Effector memory CD4-positive, alpha-beta T cell (primary cell): ENCODE data around the gene CDS1.
"Not testable (repeated sequence)": the region's sequence is repeated elsewhere in the genome, so short reads cannot be mapped to it uniquely, and the experiment has no call there.

Source experiments
- DNase-seq, 3 donors: peaks; one replicate each; pipeline ENCODE4 v3.0.0-alpha.2; 2020
- H3K27ac ChIP-seq: 2 replicates; pipeline ENCODE4 v1.7.0; 2013; ENCODE audit warnings: mild to moderate bottlenecking, low read length, moderate library complexity; ENCODE audit not compliant: insufficient read depth, poor library complexity, severe bottlenecking
- H3K27me3 ChIP-seq: replicated peaks from 2 replicates; pipeline ENCODE4 v1.7.0; 2013; ENCODE audit warnings: mild to moderate bottlenecking, low read length; ENCODE audit not compliant: insufficient read depth, control insufficient read depth, poor library complexity, severe bottlenecking
- H3K36me3 ChIP-seq: 2 replicates; pipeline ENCODE4 v1.7.0; 2013; ENCODE audit warnings: mild to moderate bottlenecking, low read length, moderate library complexity; ENCODE audit not compliant: control insufficient read depth, insufficient read depth
- H3K4me1 ChIP-seq: 2 replicates; pipeline ENCODE4 v1.7.0; 2013; ENCODE audit warnings: low read length, mild to moderate bottlenecking; ENCODE audit not compliant: control insufficient read depth, insufficient read depth, poor library complexity, severe bottlenecking
- H3K4me3 ChIP-seq: 2 replicates; pipeline ENCODE4 v1.7.0; 2013; ENCODE audit warnings: low read length, low read depth, mild to moderate bottlenecking; ENCODE audit not compliant: insufficient read depth, poor library complexity, severe bottlenecking
- H3K9me3 ChIP-seq: 2 replicates; pipeline ENCODE4 v1.7.0; 2013; ENCODE audit warnings: mild to moderate bottlenecking, low read length, moderate library complexity; ENCODE audit not compliant: control insufficient read depth

Gene CDS1

DNA sequence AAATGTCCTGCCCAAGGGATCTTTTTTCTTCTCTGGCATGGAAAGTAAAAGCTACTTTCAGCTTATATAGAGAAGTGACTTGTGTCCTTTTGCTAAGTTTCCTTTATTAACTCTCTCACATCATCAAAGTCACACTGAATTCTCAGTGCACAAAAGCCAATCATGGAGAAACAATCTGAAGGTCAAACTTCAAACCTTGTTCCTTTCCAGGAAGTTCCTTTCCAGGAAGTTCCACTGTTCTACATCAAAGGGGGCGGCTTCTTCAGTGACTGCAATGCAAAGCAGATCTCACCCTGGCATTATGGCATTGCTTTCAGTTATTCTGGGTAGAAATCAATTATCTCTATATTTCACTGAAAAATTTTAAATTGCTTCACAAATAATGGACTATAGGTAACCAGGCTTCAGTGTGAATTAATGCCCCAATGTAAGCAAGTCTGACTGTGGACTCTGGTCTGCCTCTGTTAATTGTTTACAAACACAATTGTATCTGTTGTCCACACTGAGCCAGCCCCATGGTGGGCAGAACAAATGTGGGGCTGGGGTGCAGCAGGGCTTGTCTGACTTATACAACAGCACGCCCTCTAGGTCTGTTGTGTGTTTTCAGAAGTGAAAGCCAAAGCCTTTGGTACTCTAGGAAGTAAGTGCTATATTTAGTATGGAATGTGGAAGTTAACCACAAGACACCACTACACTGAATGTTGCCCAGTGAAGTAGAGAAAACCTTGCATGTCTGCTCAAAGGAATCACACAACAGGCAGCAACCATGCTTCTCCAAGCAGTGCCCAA lies 98.8 kb downstream of the CDS1 start:
- H3K4me3 ChIP-seq = no peak overlapping the region
- H3K9me3 ChIP-seq = no peaks in the 10 kb centered on the region
- H3K27me3 ChIP-seq = no peaks in the 10 kb centered on the region
- H3K4me1 ChIP-seq = no peaks in the 10 kb centered on the region
- no peaks in the 10 kb centered on the region for H3K36me3 ChIP-seq
- no peak overlapping the region for H3K27ac ChIP-seq
- no peak for DNase-seq

DNA sequence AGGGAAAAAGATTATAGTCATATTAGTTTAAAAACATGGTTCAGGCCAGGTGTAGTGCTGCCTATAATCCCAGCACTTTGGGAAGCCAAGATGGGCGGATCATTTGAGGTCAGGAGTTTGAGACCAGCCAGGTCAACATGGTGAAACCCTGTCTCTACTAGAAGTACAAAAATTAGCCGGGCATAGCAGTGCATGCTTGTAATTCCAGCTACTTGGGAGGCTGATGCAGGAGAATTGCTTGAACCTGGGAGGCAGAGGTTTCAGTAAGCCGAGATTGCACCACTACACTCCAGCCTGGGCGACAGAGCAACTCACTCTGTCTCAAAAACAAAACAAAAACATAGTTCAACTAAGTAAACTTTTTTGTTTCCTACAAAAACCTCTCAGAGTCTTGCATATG lies 99.7 kb downstream of the CDS1 start:
- not testable (repeated sequence) for H3K27ac ChIP-seq, DNase-seq, H3K4me1 ChIP-seq, H3K9me3 ChIP-seq, H3K4me3 ChIP-seq, H3K36me3 ChIP-seq, H3K27me3 ChIP-seq

DNA sequence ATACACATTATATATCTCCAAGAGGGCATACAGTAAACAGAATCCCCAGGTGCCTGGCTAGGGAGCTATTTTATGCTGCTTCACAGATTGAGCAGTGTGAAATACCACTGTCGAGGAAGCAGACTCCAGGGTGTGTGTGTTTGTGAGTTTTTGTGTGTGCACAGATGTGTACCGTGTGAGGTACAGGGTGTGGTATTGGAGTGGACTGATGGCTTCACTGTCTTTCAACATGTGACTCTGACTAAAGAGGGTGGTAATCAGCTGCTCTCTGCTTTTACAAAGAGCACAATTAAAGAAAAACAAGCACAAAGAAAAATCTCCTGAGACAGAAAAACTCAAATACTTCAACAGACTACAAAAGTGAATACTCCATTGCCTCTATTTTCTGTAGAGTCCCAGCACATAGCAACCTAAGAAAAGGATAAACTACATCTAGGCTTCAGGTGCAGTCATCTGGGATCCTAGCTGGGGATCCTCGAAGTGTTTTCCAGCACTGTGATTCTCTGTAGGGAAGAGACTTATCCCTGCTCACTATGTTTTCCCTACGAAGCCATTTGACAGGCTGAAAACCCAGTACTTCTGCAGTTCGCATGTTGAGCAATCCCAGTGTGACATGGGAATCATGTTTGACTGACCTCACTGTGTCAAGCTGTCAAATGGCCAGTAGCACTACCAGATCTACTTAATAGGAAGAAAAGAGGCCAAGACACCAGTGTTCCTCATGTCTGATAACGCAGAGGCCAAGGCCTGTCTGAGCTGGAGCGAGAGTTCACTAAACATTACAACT lies 100.3 kb downstream of the CDS1 start:
- DNase-seq = no peak
- H3K27ac ChIP-seq = no peak overlapping the region
- no peak overlapping the region for H3K4me3 ChIP-seq
- H3K36me3 ChIP-seq = no peaks in the 10 kb centered on the region
- H3K4me1 ChIP-seq = no peaks in the 10 kb centered on the region
- no peaks in the 10 kb centered on the region for H3K9me3 ChIP-seq
- H3K27me3 ChIP-seq = no peaks in the 10 kb centered on the region

DNA sequence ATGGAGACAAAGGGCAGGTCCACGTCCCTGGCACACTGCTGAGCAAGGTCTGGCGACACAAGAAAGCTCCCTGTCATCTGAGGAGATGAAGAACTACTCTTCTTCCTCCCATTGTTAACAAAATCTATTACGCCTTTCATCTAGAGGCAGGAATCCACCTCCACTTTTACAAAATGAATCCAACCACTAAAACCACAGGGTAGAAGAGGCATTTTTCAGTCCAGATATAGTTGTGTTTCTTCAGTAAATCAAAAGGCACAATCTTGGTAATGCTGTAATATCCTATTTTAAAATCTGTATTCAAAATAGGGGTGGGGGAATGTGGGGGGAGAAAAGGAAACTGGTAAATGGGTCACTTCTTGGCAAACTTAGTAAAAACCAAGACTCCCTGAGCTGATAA lies 101.4 kb downstream of the CDS1 start:
- H3K36me3 ChIP-seq = no peaks in the 10 kb centered on the region
- H3K27ac ChIP-seq = no peak overlapping the region
- H3K4me3 ChIP-seq = no peak overlapping the region
- no peaks in the 10 kb centered on the region for H3K27me3 ChIP-seq
- H3K4me1 ChIP-seq = no peaks in the 10 kb centered on the region
- no peaks in the 10 kb centered on the region for H3K9me3 ChIP-seq
- no peak for DNase-seq

DNA sequence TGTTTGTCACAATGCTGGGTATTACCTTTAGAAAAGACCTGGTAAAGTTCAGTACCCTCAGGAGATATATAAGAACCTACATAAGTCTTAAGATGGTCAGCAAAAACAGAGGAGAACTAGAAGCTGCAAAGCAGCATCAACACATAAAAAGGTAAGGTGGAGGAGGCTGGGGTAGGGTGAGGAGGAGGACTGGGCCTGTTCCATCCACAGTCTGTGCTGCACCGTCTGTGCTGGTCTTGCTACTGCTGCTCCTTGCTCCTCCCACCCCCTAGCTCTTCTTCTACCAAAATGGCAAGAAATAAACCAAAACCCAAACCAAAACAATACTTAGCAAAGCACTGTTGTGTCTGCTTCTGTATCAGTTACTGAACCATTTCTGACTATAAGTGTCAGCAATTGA lies 102.2 kb downstream of the CDS1 start:
- Histone ChIP-seq H3K36me3 (no peaks in the 10 kb centered on the region), H3K27me3 (no peaks in the 10 kb centered on the region), H3K4me1 (no peaks in the 10 kb centered on the region), H3K9me3 (no peaks in the 10 kb centered on the region), H3K27ac (no peak overlapping the region), H3K4me3 (no peak overlapping the region)
- DNase-seq = no peak

DNA sequence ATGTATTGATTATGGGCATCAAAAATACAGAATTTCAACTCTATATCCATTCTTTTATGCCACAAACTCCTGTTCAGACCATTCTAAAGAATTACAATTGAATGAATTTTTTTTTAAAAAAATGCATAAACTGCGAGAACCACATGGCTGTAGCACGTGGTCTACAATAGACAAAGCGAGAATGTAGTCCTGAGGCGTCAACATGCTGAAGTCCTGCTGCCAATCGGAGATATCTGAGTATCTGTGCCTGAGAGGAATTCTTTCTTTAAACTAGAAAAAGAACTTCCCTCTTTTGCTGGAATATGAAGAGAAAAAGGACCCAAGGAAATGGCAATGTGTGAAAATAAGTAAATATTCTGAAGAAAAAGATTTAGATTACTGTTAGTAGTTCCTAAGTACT lies 105.7 kb downstream of the CDS1 start:
- no peak overlapping the region for H3K27ac ChIP-seq
- no peaks in the 10 kb centered on the region for H3K36me3 ChIP-seq
- no peak for DNase-seq
- H3K9me3 ChIP-seq = no peaks in the 10 kb centered on the region
- no peaks in the 10 kb centered on the region for H3K27me3 ChIP-seq
- no peaks in the 10 kb centered on the region for H3K4me1 ChIP-seq
- H3K4me3 ChIP-seq = no peak overlapping the region

DNA sequence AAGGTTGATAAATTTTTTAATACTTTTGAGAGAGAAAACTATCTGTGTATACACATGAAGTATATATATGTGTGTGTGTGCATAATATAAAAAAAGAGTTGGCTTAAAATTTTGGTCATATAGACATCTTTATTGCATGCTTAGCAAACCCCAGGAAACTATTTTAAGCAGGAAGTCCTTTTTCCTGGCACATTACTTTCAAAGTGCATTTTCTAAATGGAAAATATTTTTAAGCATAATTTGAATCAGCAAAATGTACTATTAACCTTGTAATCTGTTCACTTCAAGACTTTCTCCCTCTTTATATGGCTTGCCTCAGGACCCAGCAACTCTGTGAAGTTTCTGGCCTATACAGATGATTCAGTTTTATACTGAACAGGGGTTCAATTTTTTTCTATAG lies 106.3 kb downstream of the CDS1 start:
- no peak overlapping the region for H3K4me3 ChIP-seq
- no peaks in the 10 kb centered on the region for H3K4me1 ChIP-seq
- H3K36me3 ChIP-seq = no peaks in the 10 kb centered on the region
- H3K9me3 ChIP-seq = no peaks in the 10 kb centered on the region
- no peak overlapping the region for H3K27ac ChIP-seq
- no peaks in the 10 kb centered on the region for H3K27me3 ChIP-seq
- no peak for DNase-seq

DNA sequence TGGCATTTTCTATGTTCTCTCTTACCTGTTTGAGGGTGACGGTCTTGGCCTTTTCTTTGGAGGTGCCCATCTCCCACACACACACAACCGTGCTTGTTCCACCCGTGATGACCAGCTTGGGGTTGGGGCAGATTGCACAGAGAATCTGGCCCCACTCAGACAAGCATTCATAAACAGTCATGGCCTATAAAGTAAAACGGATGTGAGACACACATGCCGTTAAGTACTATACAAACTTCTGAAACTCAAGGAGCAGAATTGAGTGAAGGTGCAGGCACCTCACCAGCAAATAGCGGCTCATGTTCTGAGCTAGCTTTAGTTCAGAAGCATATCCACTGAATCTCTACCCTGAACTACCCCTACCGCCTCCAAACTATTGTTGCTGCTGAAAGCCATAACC lies 107.6 kb downstream of the CDS1 start:
- no peaks in the 10 kb centered on the region for H3K4me1 ChIP-seq
- H3K27ac ChIP-seq = no peak overlapping the region
- DNase-seq = no peak
- no peaks in the 10 kb centered on the region for H3K9me3 ChIP-seq
- no peaks in the 10 kb centered on the region for H3K36me3 ChIP-seq
- H3K4me3 ChIP-seq = no peak overlapping the region
- H3K27me3 ChIP-seq = no peaks in the 10 kb centered on the region

DNA sequence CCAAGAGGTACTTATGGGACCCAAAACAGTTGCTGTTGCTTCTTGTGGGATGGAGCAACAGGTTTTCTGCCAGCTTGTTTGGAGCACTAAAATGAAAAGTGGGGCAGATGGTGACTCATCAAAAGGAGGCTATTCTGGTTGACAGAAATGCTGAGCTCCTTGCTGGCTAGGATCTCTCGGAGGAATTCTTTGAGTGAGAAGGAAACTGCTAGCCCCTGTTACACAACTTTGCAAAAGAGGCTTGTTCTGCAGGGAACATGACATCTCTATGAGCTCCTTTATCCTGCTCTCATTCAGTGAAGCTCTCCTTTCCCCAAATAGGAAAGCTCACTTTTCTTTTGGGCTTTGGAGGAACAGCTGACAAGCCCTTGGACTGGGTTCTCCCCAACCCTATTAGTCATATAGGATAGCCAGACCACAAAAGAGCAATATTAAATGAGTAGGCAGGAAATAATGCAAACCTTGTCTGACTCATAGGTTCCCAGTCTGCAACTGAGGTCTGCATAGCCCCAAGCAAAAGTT lies 108.3 kb downstream of the CDS1 start:
- Histone ChIP-seq H3K36me3 (no peaks in the 10 kb centered on the region), H3K4me1 (no peaks in the 10 kb centered on the region), H3K27me3 (no peaks in the 10 kb centered on the region), H3K9me3 (no peaks in the 10 kb centered on the region), H3K27ac (no peak overlapping the region), H3K4me3 (no peak overlapping the region)
- DNase-seq = no peak

DNA sequence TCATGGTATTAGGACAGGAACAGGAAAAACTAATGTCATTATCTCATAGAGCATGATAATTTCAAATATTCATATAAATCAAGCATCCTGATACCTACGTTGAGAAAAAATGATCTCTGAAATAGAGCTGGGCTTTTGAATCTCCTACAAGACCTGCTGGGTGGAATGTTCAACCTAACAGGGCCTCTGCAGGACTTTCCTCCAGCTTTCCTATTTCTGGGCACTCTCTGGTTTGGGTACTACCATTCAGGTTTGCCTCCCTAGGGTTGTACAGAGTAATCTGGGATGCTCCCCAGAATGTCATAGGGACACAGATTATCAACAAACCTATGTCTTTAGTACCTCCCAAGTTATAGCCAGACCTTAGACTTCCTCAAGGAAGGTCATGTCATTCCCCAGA lies 108.9 kb downstream of the CDS1 start:
- H3K27ac ChIP-seq = no peak overlapping the region
- no peaks in the 10 kb centered on the region for H3K4me1 ChIP-seq
- no peaks in the 10 kb centered on the region for H3K9me3 ChIP-seq
- no peaks in the 10 kb centered on the region for H3K36me3 ChIP-seq
- H3K27me3 ChIP-seq = no peaks in the 10 kb centered on the region
- DNase-seq = no peak
- H3K4me3 ChIP-seq = no peak overlapping the region
